Subcutaneous abdominal adipose tissue (tissue), 5 donors: ENCODE results near the gene PARD3.
"Not testable (repeated sequence)": the region's sequence is repeated elsewhere in the genome, so short reads cannot be mapped to it uniquely, and the experiment has no call there.

Experiments
- H3K27ac ChIP-seq: one replicate; pipeline ENCODE4 v1.7.0; 2013; ENCODE audit warnings: low read depth, mild to moderate bottlenecking, inconsistent platforms, low read length, moderate library complexity
- H3K27me3 ChIP-seq, 5 donors: one replicate each; pipeline ENCODE4 v1.7.0; 2013; ENCODE audit warnings: low read length in 5 of 5, inconsistent platforms in 1 of 5; ENCODE audit not compliant: control insufficient read depth in 5 of 5, insufficient read depth in 4 of 5
- H3K36me3 ChIP-seq, 5 donors: one replicate each; pipeline ENCODE4 v1.7.0; 2013; ENCODE audit warnings: low read length in 5 of 5; ENCODE audit not compliant: control insufficient read depth in 5 of 5, insufficient read depth in 5 of 5
- H3K4me1 ChIP-seq, 5 donors: one replicate each; pipeline ENCODE4 v1.7.0; 2013; ENCODE audit warnings: low read length in 5 of 5, mild to moderate bottlenecking in 3 of 5, moderate library complexity in 1 of 5; ENCODE audit not compliant: control insufficient read depth in 5 of 5, insufficient read depth in 5 of 5
- H3K4me3 ChIP-seq, 5 donors: one replicate each; pipeline ENCODE4 v1.7.0; 2013; ENCODE audit warnings: low read length in 5 of 5, low read depth in 1 of 5
- H3K9ac ChIP-seq, 5 donors: one replicate each; pipeline ENCODE4 v1.7.0; 2013; ENCODE audit warnings: low read length in 5 of 5, mild to moderate bottlenecking in 4 of 5, moderate library complexity in 3 of 5
- H3K9me3 ChIP-seq, 5 donors: one replicate each; pipeline ENCODE4 v1.7.0; 2013; ENCODE audit warnings: low read length in 5 of 5; ENCODE audit not compliant: control insufficient read depth in 5 of 5
- donor health status: healthy.
- donor health status: healthy.
- donor health status: healthy.
- donor health status: healthy.
- donor health status: healthy.

PARD3 gene

GRCh38 chr10:34801097-34801733, 13.9 kb downstream of the PARD3 start:
- Histone ChIP-seq H3K9me3 (no peaks in the 10 kb centered on the region), H3K36me3 (no peaks in the 10 kb centered on the region), H3K27ac (no peak overlapping the region), H3K4me1 (peaks cover 0 to 16% (median 0%) of the 10 kb centered on the region in 5 donors), H3K27me3 (no peaks in the 10 kb centered on the region), H3K4me3 (no peak overlapping the region), H3K9ac (no peak overlapping the region)

DNA sequence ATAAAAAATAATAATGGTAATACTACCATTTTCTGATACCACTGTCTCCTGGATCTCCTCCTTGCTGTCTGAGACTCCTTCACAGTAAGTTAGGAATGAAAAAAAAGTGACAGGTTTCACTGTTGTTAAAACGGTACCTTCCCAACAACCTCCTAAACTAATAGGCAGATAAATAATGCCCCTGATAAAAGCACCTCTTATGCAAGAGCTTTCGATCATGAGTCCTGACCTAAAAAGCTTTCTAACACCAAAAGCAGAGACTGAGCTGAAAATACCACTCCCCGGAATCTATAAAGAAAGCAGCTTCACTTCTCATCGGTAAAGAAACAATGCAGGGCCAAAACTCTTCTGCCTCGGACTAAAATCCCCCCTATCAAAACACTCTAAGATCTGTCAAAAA, 14.5 kb downstream of the PARD3 start:
- Histone ChIP-seq H3K36me3 (no peaks in the 10 kb centered on the region), H3K27ac (no peak overlapping the region), H3K9ac (no peak overlapping the region), H3K4me1 (peaks cover 0 to 16% (median 0%) of the 10 kb centered on the region in 5 donors), H3K27me3 (no peaks in the 10 kb centered on the region), H3K9me3 (no peaks in the 10 kb centered on the region), H3K4me3 (no peak overlapping the region)

DNA sequence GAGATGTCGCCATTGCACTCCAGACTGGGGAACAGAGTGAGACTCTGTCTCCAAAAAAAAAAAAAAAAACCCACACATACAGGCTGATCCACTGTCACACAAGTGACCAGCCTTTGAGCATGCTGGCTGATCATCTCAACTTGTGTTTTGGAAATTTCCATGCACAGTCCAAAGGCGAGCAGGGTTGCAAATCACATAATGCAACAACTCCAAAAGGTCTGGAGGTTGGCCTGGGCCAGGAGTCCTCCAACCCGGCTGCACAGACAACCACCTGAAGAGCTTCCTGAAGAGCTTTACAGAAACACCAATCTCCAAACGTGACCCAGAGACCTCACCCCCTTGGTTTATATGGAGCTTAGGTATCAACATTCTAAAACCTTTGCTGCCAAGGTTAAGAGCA, 16.4 kb downstream of the PARD3 start:
- H3K27me3 ChIP-seq, result no peaks in the 10 kb centered on the region
- H3K36me3 ChIP-seq, result no peaks in the 10 kb centered on the region
- no peak overlapping the region for H3K27ac ChIP-seq
- no peak overlapping the region for H3K4me3 ChIP-seq
- no peaks in the 10 kb centered on the region for H3K9me3 ChIP-seq
- no peak overlapping the region for H3K9ac ChIP-seq
- peaks cover 0 to 16% (median 0%) of the 10 kb centered on the region in 5 donors for H3K4me1 ChIP-seq

- no peaks in the 10 kb centered on the region for H3K9me3 ChIP-seq
- H3K9ac ChIP-seq, result no peak overlapping the region
- H3K4me1 ChIP-seq, result peaks cover 0 to 16% (median 0%) of the 10 kb centered on the region in 5 donors
- no peak overlapping the region for H3K27ac ChIP-seq
- no peak overlapping the region for H3K4me3 ChIP-seq
- H3K36me3 ChIP-seq, result no peaks in the 10 kb centered on the region
- no peaks in the 10 kb centered on the region for H3K27me3 ChIP-seq
These were observed 17.9 kb downstream of the PARD3 start for GRCh38 chr10:34797155-34797554.

- no peak overlapping the region for H3K27ac ChIP-seq
- H3K27me3 ChIP-seq, result no peaks in the 10 kb centered on the region
- peaks cover 0 to 15% (median 0%) of the 10 kb centered on the region in 5 donors for H3K4me1 ChIP-seq
- H3K9me3 ChIP-seq, result no peaks in the 10 kb centered on the region
- no peaks in the 10 kb centered on the region for H3K36me3 ChIP-seq
- no peak overlapping the region for H3K9ac ChIP-seq
- no peak overlapping the region for H3K4me3 ChIP-seq
These were observed 19.0 kb downstream of the PARD3 start for GRCh38 chr10:34796133-34796532.

- no peak overlapping the region for H3K9ac ChIP-seq
- H3K4me3 ChIP-seq, result no peak overlapping the region
- no peaks in the 10 kb centered on the region for H3K27me3 ChIP-seq
- no peaks in the 10 kb centered on the region for H3K36me3 ChIP-seq
- no peak overlapping the region for H3K27ac ChIP-seq
- no peaks in the 10 kb centered on the region for H3K9me3 ChIP-seq
- peaks cover 0 to 17% (median 5%) of the 10 kb centered on the region in 5 donors for H3K4me1 ChIP-seq
These were observed 19.8 kb downstream of the PARD3 start for GRCh38 chr10:34795334-34795733.

GRCh38 chr10:34794835-34795234, 20.3 kb downstream of the PARD3 start:
- H3K27ac ChIP-seq, result no peak overlapping the region
- no peaks in the 10 kb centered on the region for H3K27me3 ChIP-seq
- H3K9ac ChIP-seq, result no peak overlapping the region
- H3K4me3 ChIP-seq, result no peak overlapping the region
- H3K4me1 ChIP-seq, result peaks cover 0 to 18% (median 10%) of the 10 kb centered on the region in 5 donors
- H3K36me3 ChIP-seq, result no peaks in the 10 kb centered on the region
- no peaks in the 10 kb centered on the region for H3K9me3 ChIP-seq

DNA sequence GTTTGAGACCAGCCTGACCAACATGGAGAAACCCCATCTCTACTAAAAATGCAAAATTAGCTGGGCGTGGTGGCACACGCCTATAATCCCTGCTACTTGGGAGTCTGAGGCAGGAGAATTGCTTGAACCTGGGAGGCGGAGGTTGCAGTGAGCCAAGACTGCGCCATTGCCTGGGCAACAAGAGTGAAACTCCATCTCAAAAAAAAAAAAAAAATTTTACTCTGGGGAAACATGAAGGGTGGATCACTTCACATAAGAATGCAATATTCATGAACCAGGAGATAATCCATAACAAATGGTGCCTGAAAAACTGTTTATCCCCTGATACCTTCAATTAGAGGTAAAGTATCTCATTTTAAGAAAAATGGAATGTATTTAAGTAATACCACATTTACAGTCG, 21.5 kb downstream of the PARD3 start:
- H3K4me1 ChIP-seq, result peaks cover 0 to 16% (median 11%) of the 10 kb centered on the region in 5 donors
- not testable (repeated sequence) for H3K36me3 ChIP-seq, H3K27me3 ChIP-seq

GRCh38 chr10:34792881-34793280, 22.2 kb downstream of the PARD3 start:
- Histone ChIP-seq H3K9me3 (no peaks in the 10 kb centered on the region), H3K4me1 (peaks cover 0 to 16% (median 11%) of the 10 kb centered on the region in 5 donors), H3K27me3 (no peaks in the 10 kb centered on the region), H3K36me3 (no peaks in the 10 kb centered on the region), H3K9ac (no peak overlapping the region), H3K27ac (no peak overlapping the region), H3K4me3 (no peak overlapping the region)

More for the DNA sequence above, 21.5 kb downstream of the PARD3 start:
- not testable (repeated sequence) for H3K4me3 ChIP-seq, H3K27ac ChIP-seq, H3K9me3 ChIP-seq, H3K9ac ChIP-seq

DNA sequence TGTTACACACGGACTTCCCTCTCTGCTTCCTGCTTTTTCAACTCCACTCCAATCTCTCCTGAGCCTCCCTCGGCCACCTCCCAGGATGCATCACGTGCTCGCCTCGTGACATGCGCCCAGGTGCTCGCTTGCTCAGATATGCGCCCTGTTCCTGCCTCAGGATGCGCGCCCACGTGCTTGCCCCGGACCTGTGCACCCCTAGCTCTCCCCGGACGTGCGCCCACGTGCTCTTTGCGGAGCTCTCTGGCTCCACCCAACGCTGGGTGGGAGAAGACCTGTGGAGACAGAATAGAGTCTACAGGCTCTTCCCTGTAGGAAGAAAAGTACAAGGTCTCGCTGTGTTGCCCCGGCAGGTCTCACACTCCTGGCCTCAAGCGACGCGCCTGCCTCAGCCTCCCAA, 23.1 kb downstream of the PARD3 start:
- no peaks in the 10 kb centered on the region for H3K9me3 ChIP-seq
- no peak overlapping the region for H3K4me3 ChIP-seq
- no peaks in the 10 kb centered on the region for H3K36me3 ChIP-seq
- no peak overlapping the region for H3K9ac ChIP-seq
- no peak overlapping the region for H3K27ac ChIP-seq
- peaks cover 0 to 16% (median 11%) of the 10 kb centered on the region in 5 donors for H3K4me1 ChIP-seq
- no peaks in the 10 kb centered on the region for H3K27me3 ChIP-seq
